GM23338 (cell line): ENCODE results near the gene DGAT2. TPM values are rescaled to one million over a fixed set of nuclear protein-coding genes. Genes with fewer than 3 reads are reported as not detected.

Experiments
- ATAC-seq: fragments of 200-7000 bp; cut with Tn5 transposase; 3 replicates; pipeline ENCODE4 v1.9.1; 2020
- DNase-seq: peaks from one replicate; pipeline ENCODE4 v3.0.0-alpha.2; 2015; ENCODE audit warnings: low spot score
- H2AFZ ChIP-seq: fragments of 200-600 bp; sonication (generic); 2 replicates; pipeline ENCODE4 v1.8.0; 2016; ENCODE audit warnings: antibody characterized with exemption, mild to moderate bottlenecking, moderate library complexity
- H3F3A ChIP-seq: fragments of 200-600 bp; sonication (generic); replicated peaks from 2 replicates; pipeline ENCODE4 v1.8.0; 2017; ENCODE audit warnings: antibody characterized with exemption, mixed run types, low read depth
- H3K27ac ChIP-seq: fragments of 200-600 bp; sonication (generic); 2 replicates; pipeline ENCODE4 v1.6.1; 2016; ENCODE audit warnings: low read depth
- H3K27me3 ChIP-seq: fragments of 200-600 bp; sonication (generic); 2 replicates; pipeline ENCODE4 v1.8.0; 2016; ENCODE audit warnings: mild to moderate bottlenecking, mixed run types, moderate library complexity; ENCODE audit not compliant: insufficient read depth
- H3K36me3 ChIP-seq: fragments of 200-600 bp; sonication (generic); 2 replicates; pipeline ENCODE4 v1.8.0; 2016; ENCODE audit warnings: mild to moderate bottlenecking; ENCODE audit not compliant: insufficient read depth
- H3K4me1 ChIP-seq: fragments of 200-600 bp; sonication (generic); 2 replicates; pipeline ENCODE4 v1.8.0; 2016; ENCODE audit warnings: mild to moderate bottlenecking, moderate library complexity; ENCODE audit not compliant: insufficient read depth
- H3K4me2 ChIP-seq: fragments of 200-600 bp; sonication (generic); 2 replicates; pipeline ENCODE4 v1.7.1; 2017; ENCODE audit warnings: mixed run types
- H3K4me3 ChIP-seq: fragments of 200-600 bp; sonication (generic); 2 replicates; pipeline ENCODE4 v1.6.1; 2016; ENCODE audit warnings: mixed run types
- H3K79me2 ChIP-seq: fragments of 200-600 bp; sonication (generic); replicated peaks from 2 replicates; pipeline ENCODE4 v1.8.0; 2017; ENCODE audit warnings: mild to moderate bottlenecking; ENCODE audit not compliant: insufficient read depth
- H3K9me2 ChIP-seq: fragments of 200-600 bp; sonication (generic); 2 replicates; pipeline ENCODE4 v1.8.0; 2017; ENCODE audit not compliant: insufficient read depth
- H4K20me1 ChIP-seq: fragments of 200-600 bp; sonication (generic); replicated peaks from 2 replicates; pipeline ENCODE4 v1.8.0; 2017; ENCODE audit warnings: mild to moderate bottlenecking; ENCODE audit not compliant: insufficient read depth
- H3K27ac Mint-ChIP-seq: 2 replicates; pipeline ENCODE4 v1.8.0; 2020; ENCODE audit warnings: inconsistent platforms, mild to moderate bottlenecking, moderate library complexity, mixed read lengths
- H3K27me3 Mint-ChIP-seq: 3 replicates; pipeline ENCODE4 v1.8.0; 2022; ENCODE audit warnings: low read depth, mild to moderate bottlenecking, moderate library complexity, mixed read lengths, inconsistent platforms; ENCODE audit not compliant: insufficient read depth, poor library complexity
- H3K36me3 Mint-ChIP-seq: 3 replicates; pipeline ENCODE4 v1.8.0; 2021; ENCODE audit warnings: low read depth, mild to moderate bottlenecking, inconsistent platforms, moderate library complexity, mixed read lengths
- H3K4me1 Mint-ChIP-seq: 3 replicates; pipeline ENCODE4 v1.8.0; 2020; ENCODE audit warnings: mild to moderate bottlenecking, inconsistent platforms, mixed read lengths
- H3K4me3 Mint-ChIP-seq: 3 replicates; pipeline ENCODE4 v1.8.0; 2021; ENCODE audit warnings: moderate library complexity, mild to moderate bottlenecking, inconsistent platforms, mixed read lengths
- H3K9me3 Mint-ChIP-seq: 3 replicates; pipeline ENCODE4 v1.8.0; 2020; ENCODE audit warnings: moderate library complexity, mild to moderate bottlenecking, inconsistent platforms, mixed read lengths
- CREB1 ChIP-seq: fragments of 250-450 bp; sonication (Bioruptor Pico); IDR thresholded peaks from 2 replicates; pipeline ENCODE4 v1.5.0; 2020; ENCODE audit warnings: low read depth, mild to moderate bottlenecking, moderate library complexity
- CTCF ChIP-seq, 2 experiments: fragments of 200-600 bp in 1 of 2; sonication (generic) in 1 of 2; conservative IDR thresholded peaks; 2 replicates each; pipeline versions ENCODE4 v1.5.1 to v1.6.1; 2016 to 2017; ENCODE audit warnings: antibody characterized with exemption in 2 of 2, low read depth in 2 of 2, mild to moderate bottlenecking in 2 of 2, moderate library complexity in 1 of 2
- ETS1 ChIP-seq: IDR thresholded peaks from 2 replicates; pipeline ENCODE4 v1.6.1; 2016; ENCODE audit warnings: antibody characterized with exemption
- EZH2 ChIP-seq: fragments of 200-600 bp; sonication (generic); IDR thresholded peaks from one replicate; pipeline ENCODE4 v1.8.0; 2017; ENCODE audit warnings: antibody characterized with exemption, mild to moderate bottlenecking, low read depth; ENCODE audit not compliant: unreplicated experiment
- EZH2phosphoT487 ChIP-seq: fragments of 200-600 bp; sonication (generic); IDR thresholded peaks from one replicate; pipeline ENCODE4 v1.8.1; 2018; ENCODE audit warnings: antibody characterized with exemption; ENCODE audit not compliant: unreplicated experiment
- NANOG ChIP-seq: IDR thresholded peaks from 2 replicates; pipeline ENCODE4 v1.6.1; 2016; ENCODE audit warnings: antibody characterized with exemption, borderline replicate concordance
- POLR2AphosphoS5 ChIP-seq: IDR thresholded peaks from 2 replicates; pipeline ENCODE4 v1.6.1; 2016; ENCODE audit warnings: antibody characterized with exemption, low read depth
- REST ChIP-seq: IDR thresholded peaks from one replicate; pipeline ENCODE4 v1.6.1; 2018; ENCODE audit warnings: antibody characterized with exemption; ENCODE audit not compliant: unreplicated experiment
- STAT1 ChIP-seq: IDR thresholded peaks from one replicate; pipeline ENCODE4 v1.6.1; 2016; ENCODE audit warnings: antibody characterized with exemption; ENCODE audit not compliant: unreplicated experiment
- ZNF331 ChIP-seq: fragments of 250-450 bp; sonication (Bioruptor Pico); IDR thresholded peaks from 2 replicates; pipeline ENCODE4 v1.5.0; 2020; ENCODE audit warnings: low read depth, mild to moderate bottlenecking, moderate library complexity
- ZNF462 ChIP-seq: fragments of 250-450 bp; sonication (Bioruptor Pico); IDR thresholded peaks from 2 replicates; pipeline ENCODE4 v1.5.0; 2020; ENCODE audit warnings: mild to moderate bottlenecking, moderate library complexity
- polyA plus RNA-seq: library from polyadenylated mRNA; unstranded; fragments of >200 nt; fragmentation: Nextera tagmentation; extraction: Ambion mirVana; gene quantifications from 2 replicates; pipeline ENCODE4 v1.2.1, GENCODE V29; 2016
- total RNA-seq: library from RNA; depleted of rRNA; stranded (reverse); fragments of >200 nt; shearing (Covaris generic); gene quantifications from 2 replicates; pipeline ENCODE4 v1.2.3, GENCODE V29; 2014

DGAT2 gene
- total and polyA plus RNA-seq, 2 experiments from 2014 or later: 1.9 to 2.6 TPM

GRCh38 chr11:75800136-75800675 lies 31.6 kb downstream of the DGAT2 start:
- Mint-ChIP-seq H3K27me3 (peaks cover 4% of the 10 kb centered on the region), H3K27ac (no peak overlapping the region), H3K4me3 (no peak overlapping the region), H3K36me3 (no peaks in the 10 kb centered on the region), H3K4me1 (peaks cover 3% of the 10 kb centered on the region; the same call in 1 of the 3 replicates), H3K9me3 (no peaks in the 10 kb centered on the region)
- no peak overlapping the region for H3K4me2 ChIP-seq
- H2AFZ ChIP-seq: no peak overlapping the region
- no peaks in the 10 kb centered on the region for H3K79me2 ChIP-seq
- no peaks in the 10 kb centered on the region for H3K4me1 ChIP-seq
- H3K36me3 ChIP-seq: no peaks in the 10 kb centered on the region
- H3K4me3 ChIP-seq: no peak overlapping the region
- H3F3A ChIP-seq: no peaks in the 10 kb centered on the region
- H3K27ac ChIP-seq: no peak overlapping the region
- H3K27me3 ChIP-seq: no peaks in the 10 kb centered on the region
- H3K9me2 ChIP-seq: no peaks in the 10 kb centered on the region
- TF ChIP-seq POLR2AphosphoS5: no peak
- no peak for TF ChIP-seq EZH2phosphoT487
- no peak for TF ChIP-seq STAT1
- no peak for TF ChIP-seq CREB1 (CRISPR knock-in tag)
- TF ChIP-seq REST: no peak
- no peak for TF ChIP-seq EZH2
- TF ChIP-seq ZNF331: no peak
- no peak for TF ChIP-seq ZNF462 (CRISPR knock-in tag)
- TF ChIP-seq CTCF (conservative IDR thresholded peaks at IDR 0.05; ENCODE audit: low read depth in 2 of 2): no peak
- no peak for TF ChIP-seq ETS1
- TF ChIP-seq NANOG: no peak
- H4K20me1 ChIP-seq: no peaks in the 10 kb centered on the region
- ATAC-seq: no peak
- DNase-seq: no peak
